ENCODE measurements around the gene ZNF664.

ZNF664 gene

GRCh38 chr12:124032265-124032886, 59.4 kb downstream of the ZNF664 start:
- DNase-seq (ENCODE audit: low spot score), result peak; percentile 66

- DNase-seq (ENCODE audit: low spot score), result no peak
Measured at GRCh38 chr12:124033859-124034258, 60.8 kb downstream of the ZNF664 start.

GRCh38 chr12:124034297-124034696, 61.3 kb downstream of the ZNF664 start:
- DNase-seq (ENCODE audit: low spot score), result no peak

- DNase-seq (ENCODE audit: low spot score), result no peak
Measured at GRCh38 chr12:124035163-124035562, 62.1 kb downstream of the ZNF664 start.

- peak; percentile 75 for DNase-seq (ENCODE audit: low spot score)
Measured at GRCh38 chr12:124036171-124036598, 63.2 kb downstream of the ZNF664 start.

GRCh38 chr12:124036657-124037109, 63.7 kb downstream of the ZNF664 start:
- DNase-seq (ENCODE audit: low spot score), result peak; percentile 71

- DNase-seq (ENCODE audit: low spot score), result no peak
Measured at GRCh38 chr12:124037331-124037730, 64.3 kb downstream of the ZNF664 start.

GRCh38 chr12:124039276-124039675, 66.3 kb downstream of the ZNF664 start:
- no peak for DNase-seq (ENCODE audit: low spot score)

- no peak for DNase-seq (ENCODE audit: low spot score)
Measured at GRCh38 chr12:124040291-124040690, 67.3 kb downstream of the ZNF664 start.

- DNase-seq (ENCODE audit: low spot score), result no peak
Measured at GRCh38 chr12:124040737-124041136, 67.7 kb downstream of the ZNF664 start.

- DNase-seq (ENCODE audit: low spot score), result no peak
Measured at GRCh38 chr12:124041907-124042306, 68.9 kb downstream of the ZNF664 start.

- DNase-seq (ENCODE audit: low spot score), result no peak
Measured at GRCh38 chr12:124044021-124044420, 71.0 kb downstream of the ZNF664 start.

- no peak for DNase-seq (ENCODE audit: low spot score)
Measured at GRCh38 chr12:124044809-124045321, 71.8 kb downstream of the ZNF664 start.

GRCh38 chr12:124045671-124046455, 72.8 kb downstream of the ZNF664 start:
- DNase-seq (ENCODE audit: low spot score), result no peak

- no peak for DNase-seq (ENCODE audit: low spot score)
Measured at GRCh38 chr12:124046456-124046740, 73.4 kb downstream of the ZNF664 start.

GRCh38 chr12:124047045-124047566, 74.1 kb downstream of the ZNF664 start:
- DNase-seq (ENCODE audit: low spot score), result no peak

GRCh38 chr12:124049451-124050094, 76.6 kb downstream of the ZNF664 start:
- no peak for DNase-seq (ENCODE audit: low spot score)

- peak; percentile 73 for DNase-seq (ENCODE audit: low spot score)
Measured at GRCh38 chr12:124053851-124054250, 80.8 kb downstream of the ZNF664 start.

GRCh38 chr12:124055066-124055465, 82.1 kb downstream of the ZNF664 start:
- no peak for DNase-seq (ENCODE audit: low spot score)

- DNase-seq (ENCODE audit: low spot score), result no peak
Measured at GRCh38 chr12:124057691-124058090, 84.7 kb downstream of the ZNF664 start.

GRCh38 chr12:124059752-124060151, 86.7 kb downstream of the ZNF664 start:
- DNase-seq (ENCODE audit: low spot score), result no peak

All from SK-N-DZ (cell line).